Suprapubic skin (tissue), 3 donors: ENCODE measurements around the gene FMNL2.

Experiments
- CTCF ChIP-seq, 2 donors: fragments of 200-600 bp in 1 of 2; fragments of 450-650 bp in 1 of 2; sonication (generic) in 1 of 2; IDR thresholded peaks; one replicate each; pipeline ENCODE4 v1.5.1; 2016 to 2019; ENCODE audit warnings: antibody characterized with exemption in 2 of 2, mild to moderate bottlenecking in 1 of 2, moderate library complexity in 1 of 2
- POLR2A ChIP-seq, 2 donors: fragments of 450-650 bp; IDR thresholded peaks; one replicate each; pipeline ENCODE4 v1.6.1; 2017; ENCODE audit warnings: antibody characterized with exemption in 2 of 2, mild to moderate bottlenecking in 2 of 2, moderate library complexity in 2 of 2

GRCh38 chr2:152674334-152674733, 339.4 kb downstream of the FMNL2 start:
- TF ChIP-seq CTCF (IDR thresholded peaks at IDR 0.05) = no peak
- TF ChIP-seq POLR2A (IDR thresholded peaks at IDR 0.05) = no peak
